GM10266 (cell line): ENCODE results near the gene RGS7BP.

Experiments
- DNase-seq: peaks from one replicate; pipeline ENCODE4 v3.0.0; 2012; ENCODE audit errors: extremely low spot score
- CTCF ChIP-seq: IDR thresholded peaks from 2 replicates; pipeline ENCODE4 v1.5.1; 2012; ENCODE audit warnings: mild to moderate bottlenecking, low read depth; ENCODE audit not compliant: control insufficient read depth, insufficient read depth; ENCODE audit errors: missing control alignments

Gene RGS7BP

GRCh38 chr5:64585646-64586045 is 79.8 kb downstream of the RGS7BP start:
- DNase-seq: no peak
- no peak for TF ChIP-seq CTCF

- no peak for TF ChIP-seq CTCF
- no peak for DNase-seq
These were observed 81.6 kb downstream of the RGS7BP start for GRCh38 chr5:64587370-64587769.

- TF ChIP-seq CTCF: no peak
- no peak for DNase-seq
These were observed 87.0 kb downstream of the RGS7BP start for GRCh38 chr5:64592730-64593341.

GRCh38 chr5:64594025-64594424 is 88.2 kb downstream of the RGS7BP start:
- TF ChIP-seq CTCF: no peak
- no peak for DNase-seq

GRCh38 chr5:64594601-64595000 is 88.8 kb downstream of the RGS7BP start:
- DNase-seq: no peak
- TF ChIP-seq CTCF: no peak

- DNase-seq: no peak
- TF ChIP-seq CTCF: no peak
These were observed 89.4 kb downstream of the RGS7BP start for GRCh38 chr5:64595031-64595855.

GRCh38 chr5:64599226-64599625 is 93.4 kb downstream of the RGS7BP start:
- no peak for DNase-seq
- TF ChIP-seq CTCF: no peak
